SH-SY5Y (cell line): ENCODE data around the gene GALNT2.

Source experiments
- GATA2 ChIP-seq: IDR thresholded peaks from 2 replicates; pipeline ENCODE4 v1.6.1; 2011; ENCODE audit warnings: mild to moderate bottlenecking, low read depth, low read length
- GATA3 ChIP-seq: IDR thresholded peaks from 2 replicates; pipeline ENCODE4 v1.6.1; 2011; ENCODE audit warnings: low read depth, mild to moderate bottlenecking, low read length, moderate library complexity

GRCh38 chr1:230104395-230105244 is 37.6 kb downstream of the GALNT2 start:
- TF ChIP-seq GATA2: no peak
- TF ChIP-seq GATA3: no peak
